ENCODE measurements around the gene HOXA11.

GRCh38 chr7:27161721-27162560, 23.1 kb downstream of the HOXA11 start:
- TF ChIP-seq POLR2AphosphoS5 (IDR thresholded peaks at IDR 0.05) (no peak), POLR2A (IDR thresholded peaks at IDR 0.05) (no peak)
